ENCODE measurements around the gene PARP14. TPM values are rescaled to one million over a fixed set of nuclear protein-coding genes. Genes with fewer than 3 reads are reported as not detected.
A peak's percentile ranks its signal among the peaks of the same experiment; 100 is the strongest.

Gene PARP14
- total and polyA plus RNA-seq, 10 of the 15 experiments (the other 5 are each of a cell fraction or from before 2014, with no cell fraction given): 21.6 to 189 (median 92.7) TPM

GRCh38 chr3:122661633-122662032 is 19.0 kb upstream of the PARP14 start:
- ATAC-seq (peak; percentile 36; the same call in 1 of the 3 replicates), FAIRE-seq (no peak), DNase-seq (ENCODE audit: low read depth, low spot score) (no peak)
- in situ Hi-C loops (cut with MboI): no loop called here
- TF ChIP-seq TCF7 (IDR thresholded peaks at IDR 0.05; ENCODE audit: borderline replicate concordance) (no peak), GABPA (IDR thresholded peaks at IDR 0.05; ENCODE audit: low read depth) (0 out of 2 replicates have a peak, but pooled peaks have one; percentile 38), CREM (IDR thresholded peaks at IDR 0.05; ENCODE audit: low read depth) (peak; percentile 29; the same call in 1 of the 2 replicates), YY1 (IDR thresholded peaks at IDR 0.05; ENCODE audit: low read depth, low read length) (peak; percentile 69), ZNF217 (IDR thresholded peaks at IDR 0.05) (no peak), JUNB (IDR thresholded peaks at IDR 0.05) (peak; percentile 63), TARDBP (IDR thresholded peaks at IDR 0.05; ENCODE audit: borderline replicate concordance) (no peak)
- H3K79me2 ChIP-seq (ENCODE audit: control insufficient read depth, insufficient read depth, low read length): no peaks in the 10 kb centered on the region
- WGBS (ENCODE audit: insufficient coverage, insufficient replicate concordance, low lambda C conversion rate, missing lambda C conversion rate): 2% methylated on average over 11 of the region's 13 CpGs
- ChIA-PET SMC1A (ENCODE audit: uncharacterized antibody, unreplicated experiment) (interaction anchor here (0.9 to 1.8 kb wide), 7 partner anchors 10 to 85 kb away, joined by 3 to 6 read pairs (median 3); no protein-coding TSS in a partner anchor), POLR2A (interaction anchor here (0.6 kb wide), 1 partner anchor 45 kb away, joined by 8 read pairs; no protein-coding TSS in a partner anchor), CTCF (interaction anchor here (0.6 to 1.1 kb wide), 3 partner anchors 16 to 35 kb away, joined by 3 read pairs; no protein-coding TSS in a partner anchor), RAD21 (ENCODE audit: unreplicated experiment) (interaction anchor here (1.6 kb wide), 2 partner anchors 14 to 18 kb away, joined by 4 to 5 read pairs; no protein-coding TSS in a partner anchor)
- no TSS peak for BruUV-seq (replicated peaks)
- H3K4me2 ChIP-seq (ENCODE audit: control insufficient read depth, insufficient read depth): peak overlapping the region; percentile 58
- peaks cover 7% of the 10 kb centered on the region; the same call in 1 of the 2 replicates for H3K4me1 ChIP-seq (ENCODE audit: control insufficient read depth, insufficient read depth, low read length)
- H2AFZ ChIP-seq (ENCODE audit: control insufficient read depth, low read depth, low read length): peak overlapping the region; percentile 86
- no peaks in the 10 kb centered on the region for H3K27me3 ChIP-seq (replicated peaks in 1 of 2; ENCODE audit: control insufficient read depth in 2 of 2, insufficient read depth in 2 of 2, low read length in 1 of 2)
- intact Hi-C loops (cut with micrococcal nuclease; ENCODE audit: unreplicated experiment): no loop called here
- H3K9me3 ChIP-seq (replicated peaks; ENCODE audit: control insufficient read depth, insufficient read depth, low read length): peaks cover 6% of the 10 kb centered on the region; the same call in 2 of the 3 replicates
- H3K4me3 ChIP-seq: 0 out of 2 replicates have a peak overlapping the region, but pooled peaks have one; percentile 5
- H3K9ac ChIP-seq (ENCODE audit: control insufficient read depth, insufficient read depth, low read length): no peak overlapping the region
- H3K27ac ChIP-seq (ENCODE audit: control insufficient read depth, insufficient read depth): no peak overlapping the region
- H4K20me1 ChIP-seq (ENCODE audit: control insufficient read depth, insufficient read depth): no peaks in the 10 kb centered on the region
- no peaks in the 10 kb centered on the region for H3K36me3 ChIP-seq (ENCODE audit: control insufficient read depth in 2 of 2, insufficient read depth in 2 of 2, low read length in 1 of 2)

DNA sequence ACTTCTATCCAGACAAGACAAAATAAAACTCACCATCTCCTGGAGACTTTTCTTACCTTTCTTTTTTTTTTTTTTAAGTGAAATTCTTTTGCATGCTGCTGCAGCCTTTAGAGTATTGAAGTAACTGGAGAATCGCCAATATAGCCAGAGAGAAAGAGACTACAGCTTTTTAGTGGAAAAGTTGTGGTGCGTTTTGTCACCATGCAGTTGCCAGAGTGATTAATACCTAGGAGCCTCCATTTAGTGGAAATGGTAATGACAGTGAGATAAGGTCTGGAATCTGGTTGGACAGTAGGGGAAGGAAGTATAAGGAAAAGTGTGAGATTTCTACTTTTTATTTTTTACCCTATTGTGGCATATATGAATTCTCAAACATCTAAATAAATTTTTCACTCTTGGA is 18.1 kb upstream of the PARP14 start:
- in situ Hi-C loops (cut with MboI): no loop called here
- H4K20me1 ChIP-seq (ENCODE audit: control insufficient read depth, insufficient read depth): no peaks in the 10 kb centered on the region
- 87% methylated on average over 2 of the region's 2 CpGs for WGBS (ENCODE audit: insufficient coverage, insufficient replicate concordance, low lambda C conversion rate, missing lambda C conversion rate)
- H3K4me2 ChIP-seq (ENCODE audit: control insufficient read depth, insufficient read depth): no peak overlapping the region
- intact Hi-C loops (cut with micrococcal nuclease; ENCODE audit: unreplicated experiment): no loop called here
- ChIA-PET RAD21 (ENCODE audit: unreplicated experiment) (interaction anchor here (1.1 to 1.6 kb wide), 3 partner anchors 15 to 17 kb away, joined by 3 to 5 read pairs (median 4); no protein-coding TSS in a partner anchor), POLR2A (no interaction called here), CTCF (interaction anchor here (0.6 to 1.1 kb wide), 2 partner anchors 16 to 36 kb away, joined by 3 read pairs; no protein-coding TSS in a partner anchor), SMC1A (ENCODE audit: uncharacterized antibody, unreplicated experiment) (interaction anchor here (1.0 to 1.8 kb wide), 7 partner anchors 9 to 107 kb away, joined by 3 to 6 read pairs (median 3); no protein-coding TSS in a partner anchor)
- no peak for DNase-seq (ENCODE audit: low read depth, low spot score)
- BruUV-seq (replicated peaks): no TSS peak
- H2AFZ ChIP-seq (ENCODE audit: control insufficient read depth, low read depth, low read length): no peak overlapping the region
- H3K27ac ChIP-seq (ENCODE audit: control insufficient read depth, insufficient read depth): no peak overlapping the region
- H3K36me3 ChIP-seq (ENCODE audit: control insufficient read depth in 2 of 2, insufficient read depth in 2 of 2, low read length in 1 of 2): no peaks in the 10 kb centered on the region
- H3K4me3 ChIP-seq: no peak overlapping the region
- H3K79me2 ChIP-seq (ENCODE audit: control insufficient read depth, insufficient read depth, low read length): no peaks in the 10 kb centered on the region
- peaks cover 6% of the 10 kb centered on the region; the same call in 2 of the 3 replicates for H3K9me3 ChIP-seq (replicated peaks; ENCODE audit: control insufficient read depth, insufficient read depth, low read length)
- TF ChIP-seq RBBP5 (conservative IDR thresholded peaks at IDR 0.05) (no peak), DPF2 (IDR thresholded peaks at IDR 0.05) (no peak), HCFC1 (IDR thresholded peaks at IDR 0.05; ENCODE audit: low read length) (no peak), SPI1 (IDR thresholded peaks at IDR 0.05; ENCODE audit: borderline replicate concordance, insufficient read depth, low read depth, low read length) (no peak), PKNOX1 (IDR thresholded peaks at IDR 0.05) (no peak), ZNF217 (IDR thresholded peaks at IDR 0.05) (no peak), MXI1 (IDR thresholded peaks at IDR 0.05; ENCODE audit: low read depth, low read length) (no peak), KAT2A (conservative IDR thresholded peaks at IDR 0.05; ENCODE audit: control insufficient read depth, low read depth, low read length) (no peak), RAD51 (IDR thresholded peaks at IDR 0.05) (no peak), YBX1 (IDR thresholded peaks at IDR 0.05) (no peak)
- no peak for FAIRE-seq
- H3K27me3 ChIP-seq (replicated peaks in 1 of 2; ENCODE audit: control insufficient read depth in 2 of 2, insufficient read depth in 2 of 2, low read length in 1 of 2): no peaks in the 10 kb centered on the region
- peaks cover 7% of the 10 kb centered on the region; the same call in 1 of the 2 replicates for H3K4me1 ChIP-seq (ENCODE audit: control insufficient read depth, insufficient read depth, low read length)
- H3K9ac ChIP-seq (ENCODE audit: control insufficient read depth, insufficient read depth, low read length): no peak overlapping the region
- no peak for ATAC-seq

Measured in GM12878 (cell line).